Effector CD8-positive, alpha-beta T cell (primary cell): ENCODE results near the gene CARM1.

Source experiments
- DNase-seq: peaks from one replicate; lab custom pipeline; 2025; lab: John Stamatoyannopoulos, UW

Gene CARM1

DNA sequence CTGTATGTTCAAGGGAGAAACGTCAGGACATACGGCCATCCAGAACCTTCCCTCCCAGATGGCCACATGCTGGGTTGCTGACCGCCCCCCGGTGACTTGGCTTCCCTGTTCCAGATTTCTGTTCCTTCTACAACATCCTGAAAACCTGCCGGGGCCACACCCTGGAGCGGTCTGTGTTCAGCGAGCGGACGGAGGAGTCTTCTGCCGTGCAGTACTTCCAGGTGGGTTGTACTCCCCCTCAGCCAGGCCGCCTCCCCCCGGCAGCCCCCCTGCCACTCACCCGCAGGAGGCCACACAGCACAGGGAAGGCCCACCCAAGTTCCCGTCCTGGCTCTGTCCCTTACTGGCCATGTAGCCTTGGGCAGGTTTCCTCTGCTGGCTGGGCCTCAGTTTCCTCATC is 36.6 kb downstream of the CARM1 start:
- DNase-seq: no peak

DNA sequence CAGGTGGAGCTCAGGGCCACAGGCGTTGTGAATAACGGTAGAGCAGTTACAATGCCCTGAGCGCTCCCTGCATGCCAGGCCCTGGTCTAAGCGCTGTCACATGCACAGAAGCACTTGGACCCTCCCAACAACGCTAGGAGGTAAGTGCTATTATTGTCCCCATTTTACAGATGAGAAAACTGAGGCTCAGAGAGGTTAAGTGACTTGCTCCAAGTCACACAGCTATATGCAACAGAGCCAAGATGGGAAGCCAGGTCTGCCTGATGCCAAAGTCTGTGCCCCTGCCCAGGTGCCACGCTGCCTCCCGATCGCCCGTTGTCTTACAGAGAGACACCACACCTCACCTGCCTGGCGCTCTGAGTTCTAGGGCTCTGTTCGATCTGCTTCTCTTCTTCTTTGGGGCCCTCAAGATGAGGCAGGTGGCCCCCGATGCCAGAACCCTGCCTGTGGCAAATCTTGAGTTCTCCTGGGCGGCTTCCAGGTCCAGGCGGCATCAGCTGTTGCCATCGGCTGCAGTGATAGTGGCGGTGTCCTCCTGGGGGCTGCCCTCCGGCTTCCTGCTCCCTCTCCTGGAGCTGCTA is 37.1 kb downstream of the CARM1 start:
- DNase-seq: no peak

DNA sequence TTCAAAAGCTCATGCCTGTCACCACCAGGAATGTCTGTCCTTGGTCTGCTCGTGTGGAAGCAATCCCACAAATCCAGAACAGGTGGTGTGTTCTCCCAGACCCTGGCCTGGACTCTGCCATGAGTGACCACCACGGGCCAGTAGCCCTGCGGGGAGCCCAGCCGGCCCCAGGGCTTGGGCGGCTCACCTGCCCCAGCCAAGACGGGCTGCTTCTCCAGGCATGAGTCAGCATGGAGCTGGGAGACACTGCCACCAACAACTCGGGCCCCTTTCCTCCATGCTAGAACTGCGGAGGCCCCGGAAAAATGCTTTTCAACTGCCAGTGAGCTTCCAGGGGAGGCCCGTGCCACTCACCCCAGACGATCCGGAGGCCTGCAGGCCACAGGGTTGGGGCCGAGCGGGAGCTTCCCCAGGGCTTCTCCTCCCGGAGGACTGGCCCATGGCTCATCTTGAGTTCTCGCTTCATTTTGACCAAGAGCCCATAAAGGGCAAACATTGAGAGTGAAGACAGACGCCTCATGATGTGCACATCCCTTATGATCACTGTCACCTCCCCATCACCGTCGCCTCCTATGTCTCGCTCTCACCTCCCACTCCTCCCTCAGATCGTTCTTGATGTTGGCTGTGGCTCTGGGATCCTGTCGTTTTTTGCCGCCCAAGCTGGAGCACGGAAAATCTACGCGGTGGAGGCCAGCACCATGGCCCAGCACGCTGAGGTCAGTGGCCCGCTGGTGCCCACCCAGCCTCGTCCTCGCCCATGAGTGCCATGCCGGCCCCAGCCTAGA is 40.4 kb downstream of the CARM1 start:
- DNase-seq: no peak

DNA sequence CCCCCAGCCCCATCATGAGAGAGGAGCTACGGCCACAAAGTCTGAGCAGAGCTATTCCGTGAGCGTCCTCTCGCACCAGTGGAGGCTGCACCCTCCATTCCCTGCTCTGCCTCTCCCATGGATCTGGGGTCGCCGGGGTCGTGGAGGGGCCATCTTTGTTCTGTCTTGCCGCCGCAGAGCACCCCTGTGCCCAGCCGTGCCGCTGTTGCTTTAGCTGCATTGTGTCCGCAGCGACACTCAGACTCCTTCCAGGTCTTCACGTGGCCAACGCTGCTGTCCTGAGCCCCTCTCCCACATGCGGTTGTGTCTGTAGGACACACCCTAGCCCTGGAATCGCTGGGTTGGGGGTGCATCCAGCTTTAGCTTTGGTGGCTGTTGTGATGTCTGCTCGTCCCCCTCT is 41.3 kb downstream of the CARM1 start:
- no peak for DNase-seq

DNA sequence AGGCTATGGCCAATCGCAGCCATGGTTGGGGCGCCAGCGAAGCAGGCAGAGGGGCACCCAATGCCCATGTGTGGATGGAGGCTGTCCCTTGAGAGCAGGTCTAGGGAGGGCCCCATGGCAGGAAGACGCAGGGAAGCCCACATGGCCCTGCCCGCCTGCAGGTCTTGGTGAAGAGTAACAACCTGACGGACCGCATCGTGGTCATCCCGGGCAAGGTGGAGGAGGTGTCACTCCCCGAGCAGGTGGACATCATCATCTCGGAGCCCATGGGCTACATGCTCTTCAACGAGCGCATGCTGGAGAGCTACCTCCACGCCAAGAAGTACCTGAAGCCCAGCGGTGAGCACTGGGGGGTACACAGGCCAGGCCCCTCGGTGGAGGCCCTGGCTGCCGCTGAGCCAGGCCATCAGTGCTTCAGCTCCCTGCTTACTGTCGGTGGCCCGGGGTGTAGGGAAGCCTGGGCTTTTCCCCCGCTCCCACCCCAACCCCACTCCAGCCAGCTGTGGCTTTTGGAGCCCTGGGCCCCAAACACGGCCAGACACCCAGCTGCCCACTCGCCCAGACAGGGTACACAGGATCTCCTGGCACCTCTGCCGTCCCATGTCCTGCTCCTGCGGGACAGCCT is 42.5 kb downstream of the CARM1 start:
- no peak for DNase-seq

DNA sequence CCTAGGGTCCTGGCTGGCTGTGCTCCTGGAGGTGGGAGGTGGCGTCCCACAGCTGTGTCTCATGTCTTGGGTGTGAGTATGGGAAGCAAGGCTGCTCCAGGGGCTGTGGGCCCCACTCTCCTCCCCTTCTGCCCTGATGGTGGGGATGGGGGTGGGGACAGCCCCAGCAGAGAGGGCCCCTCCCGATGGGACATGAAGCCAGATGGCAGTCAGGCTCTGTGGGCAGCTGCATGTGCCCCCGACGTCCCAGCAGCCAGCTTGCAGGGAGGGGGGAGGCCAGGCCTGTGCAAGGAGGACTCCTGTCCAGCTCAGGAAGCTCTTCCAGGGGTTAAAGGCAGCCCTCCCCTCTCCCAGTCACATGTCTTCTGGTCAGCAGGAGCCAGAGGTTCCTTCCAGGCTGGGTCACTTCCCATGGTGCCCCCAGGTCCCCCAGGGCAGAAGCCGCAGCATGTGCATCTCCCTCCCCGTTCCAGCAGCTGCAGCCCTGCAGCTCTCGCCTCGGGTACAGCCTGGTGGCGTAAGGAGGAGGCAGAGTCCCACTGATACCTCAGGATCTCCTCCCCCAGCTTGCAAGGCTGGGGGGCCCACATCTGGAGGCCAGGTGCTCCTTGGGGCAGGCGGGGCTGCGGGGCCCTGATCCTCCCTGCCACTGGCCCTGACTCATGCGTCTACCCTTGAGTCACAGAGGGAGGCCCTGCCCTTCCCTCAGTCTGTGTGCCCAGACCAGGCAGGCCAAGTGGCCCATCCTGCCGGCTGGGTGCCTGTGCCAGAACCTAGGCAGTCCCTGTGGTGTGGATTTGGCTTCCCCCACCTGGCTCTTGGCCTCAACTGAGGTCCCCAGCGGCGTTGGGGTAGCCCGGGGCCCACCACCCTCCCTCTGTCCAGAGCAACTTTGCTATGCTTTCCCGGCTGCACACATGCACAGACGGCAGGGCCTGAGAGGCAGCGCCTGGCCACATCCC is 44.1 kb downstream of the CARM1 start:
- DNase-seq: no peak

DNA sequence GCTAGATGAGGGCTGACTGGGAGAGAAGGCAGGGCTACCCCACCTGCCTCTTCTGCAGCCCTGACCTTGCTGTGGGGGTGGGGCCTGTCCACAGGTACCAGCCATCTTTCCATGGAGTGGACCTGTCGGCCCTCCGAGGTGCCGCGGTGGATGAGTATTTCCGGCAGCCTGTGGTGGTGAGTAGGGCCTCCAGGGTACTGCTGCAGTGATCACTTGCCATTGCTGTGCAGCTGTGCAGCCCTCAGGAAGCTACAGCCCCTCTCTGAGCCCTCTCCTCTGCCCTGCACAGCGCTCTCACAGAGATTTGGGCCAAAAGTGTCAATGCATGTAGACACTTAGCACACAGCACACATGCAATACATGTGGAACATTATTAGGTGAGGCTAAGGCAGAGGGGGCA is 45.2 kb downstream of the CARM1 start:
- no peak for DNase-seq

DNA sequence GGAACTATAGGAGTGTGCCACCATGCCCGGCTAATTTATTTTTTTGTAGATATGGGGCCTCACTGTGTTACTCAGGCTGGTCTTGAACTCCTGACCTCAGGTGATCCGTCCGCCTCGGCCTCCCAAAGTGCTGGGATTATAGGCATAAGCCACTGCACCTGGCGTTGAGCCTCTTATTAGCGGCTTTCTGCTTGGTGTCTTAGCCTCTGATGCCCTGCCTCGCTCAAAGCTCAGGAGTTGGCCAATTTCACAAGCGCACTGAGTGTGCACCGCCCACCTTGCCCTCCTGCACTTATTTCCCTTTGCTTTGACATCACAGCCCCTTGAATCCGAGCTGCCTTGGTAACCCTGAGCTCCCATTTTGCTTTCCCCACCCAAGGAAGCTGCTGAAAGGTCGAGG is 47.0 kb downstream of the CARM1 start:
- DNase-seq: no peak

DNA sequence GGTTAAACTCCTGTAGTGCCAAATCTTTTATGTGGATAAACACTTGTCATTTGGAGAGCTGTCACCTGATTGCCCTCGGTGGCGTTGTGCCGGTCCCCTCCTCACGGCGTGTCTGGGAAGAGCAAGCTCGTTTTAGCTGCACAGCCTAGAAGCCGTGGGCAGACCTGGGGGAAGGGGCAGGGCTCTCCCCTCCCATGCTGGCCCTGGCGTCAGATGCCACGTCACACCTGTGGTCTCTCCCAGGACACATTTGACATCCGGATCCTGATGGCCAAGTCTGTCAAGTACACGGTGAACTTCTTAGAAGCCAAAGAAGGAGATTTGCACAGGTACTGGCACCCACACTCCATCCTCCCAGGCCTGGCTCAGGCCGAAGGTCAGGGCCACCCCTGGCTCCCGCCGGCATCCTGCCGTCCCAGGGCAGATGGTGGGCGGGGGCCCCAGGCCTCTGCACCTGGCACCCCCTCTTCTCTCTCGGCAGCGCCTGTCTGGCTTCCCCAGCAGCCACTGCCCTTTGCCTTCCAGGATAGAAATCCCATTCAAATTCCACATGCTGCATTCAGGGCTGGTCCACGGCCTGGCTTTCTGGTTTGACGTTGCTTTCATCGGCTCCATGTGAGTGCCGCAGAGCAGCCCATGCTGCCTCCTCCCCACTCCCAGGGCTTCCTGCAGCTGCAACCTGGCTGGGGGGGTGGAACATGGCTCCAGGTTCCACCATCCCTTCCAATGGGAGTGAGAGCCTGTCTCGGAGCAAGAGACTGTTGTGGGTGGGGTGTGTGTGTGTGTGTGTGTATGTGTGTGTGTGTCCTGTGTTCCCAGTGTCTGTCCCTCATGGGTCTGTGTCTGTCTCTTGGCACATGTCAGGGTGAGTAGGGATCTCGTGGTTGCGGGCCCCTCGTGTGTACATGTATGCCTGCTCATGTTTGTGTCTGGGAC is 48.3 kb downstream of the CARM1 start:
- DNase-seq: no peak

DNA sequence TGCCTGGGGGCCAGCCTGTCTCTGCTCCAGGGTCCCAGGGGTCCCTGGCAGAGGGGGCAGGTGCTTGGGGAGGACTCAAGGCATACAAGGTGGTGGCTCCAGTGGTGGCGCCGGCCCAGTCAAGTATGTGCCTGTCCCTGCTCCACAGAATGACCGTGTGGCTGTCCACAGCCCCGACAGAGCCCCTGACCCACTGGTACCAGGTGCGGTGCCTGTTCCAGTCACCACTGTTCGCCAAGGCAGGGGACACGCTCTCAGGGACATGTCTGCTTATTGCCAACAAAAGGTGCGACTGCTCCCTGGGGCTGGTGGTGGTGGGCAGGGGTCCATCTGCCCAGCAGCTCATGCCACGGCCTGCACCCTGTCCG is 48.9 kb downstream of the CARM1 start:
- DNase-seq: no peak

DNA sequence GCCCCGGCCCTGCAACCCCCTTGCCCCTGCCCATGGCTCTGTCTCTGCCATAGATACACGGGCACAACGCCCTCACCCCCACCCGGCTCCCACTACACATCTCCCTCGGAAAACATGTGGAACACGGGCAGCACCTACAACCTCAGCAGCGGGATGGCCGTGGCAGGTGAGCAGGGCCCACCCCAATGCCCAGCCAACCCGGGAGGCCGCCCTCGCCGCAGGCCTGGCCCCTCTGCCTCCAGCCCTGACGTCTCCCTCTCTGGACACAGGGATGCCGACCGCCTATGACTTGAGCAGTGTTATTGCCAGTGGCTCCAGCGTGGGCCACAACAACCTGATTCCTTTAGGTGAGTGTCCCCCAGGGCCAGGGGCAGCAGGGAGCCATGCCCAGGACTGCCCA is 49.4 kb downstream of the CARM1 start:
- no peak for DNase-seq

DNA sequence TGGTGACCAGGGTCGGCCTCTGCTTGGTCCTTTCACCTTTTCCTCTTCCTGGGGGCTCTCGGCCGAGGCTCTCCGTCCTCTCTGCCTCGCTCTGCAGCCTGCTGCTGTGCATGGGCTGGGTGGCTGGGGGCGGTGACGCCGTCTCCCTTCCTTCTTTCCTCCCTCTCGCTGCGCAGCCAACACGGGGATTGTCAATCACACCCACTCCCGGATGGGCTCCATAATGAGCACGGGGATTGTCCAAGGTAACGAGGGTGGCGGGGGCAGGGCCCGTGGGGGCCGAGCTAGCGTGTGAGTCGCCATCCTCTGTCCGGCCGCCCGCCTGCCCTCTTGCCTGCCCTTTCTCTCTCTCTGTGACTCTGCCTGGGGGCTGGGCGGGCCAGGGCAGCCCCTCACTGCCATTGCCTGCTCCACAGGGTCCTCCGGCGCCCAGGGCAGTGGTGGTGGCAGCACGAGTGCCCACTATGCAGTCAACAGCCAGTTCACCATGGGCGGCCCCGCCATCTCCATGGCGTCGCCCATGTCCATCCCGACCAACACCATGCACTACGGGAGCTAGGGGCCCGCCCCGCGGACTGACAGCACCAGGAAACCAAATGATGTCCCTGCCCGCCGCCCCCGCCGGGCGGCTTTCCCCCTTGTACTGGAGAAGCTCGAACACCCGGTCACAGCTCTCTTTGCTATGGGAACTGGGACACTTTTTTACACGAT is 50.0 kb downstream of the CARM1 start:
- DNase-seq: no peak

DNA sequence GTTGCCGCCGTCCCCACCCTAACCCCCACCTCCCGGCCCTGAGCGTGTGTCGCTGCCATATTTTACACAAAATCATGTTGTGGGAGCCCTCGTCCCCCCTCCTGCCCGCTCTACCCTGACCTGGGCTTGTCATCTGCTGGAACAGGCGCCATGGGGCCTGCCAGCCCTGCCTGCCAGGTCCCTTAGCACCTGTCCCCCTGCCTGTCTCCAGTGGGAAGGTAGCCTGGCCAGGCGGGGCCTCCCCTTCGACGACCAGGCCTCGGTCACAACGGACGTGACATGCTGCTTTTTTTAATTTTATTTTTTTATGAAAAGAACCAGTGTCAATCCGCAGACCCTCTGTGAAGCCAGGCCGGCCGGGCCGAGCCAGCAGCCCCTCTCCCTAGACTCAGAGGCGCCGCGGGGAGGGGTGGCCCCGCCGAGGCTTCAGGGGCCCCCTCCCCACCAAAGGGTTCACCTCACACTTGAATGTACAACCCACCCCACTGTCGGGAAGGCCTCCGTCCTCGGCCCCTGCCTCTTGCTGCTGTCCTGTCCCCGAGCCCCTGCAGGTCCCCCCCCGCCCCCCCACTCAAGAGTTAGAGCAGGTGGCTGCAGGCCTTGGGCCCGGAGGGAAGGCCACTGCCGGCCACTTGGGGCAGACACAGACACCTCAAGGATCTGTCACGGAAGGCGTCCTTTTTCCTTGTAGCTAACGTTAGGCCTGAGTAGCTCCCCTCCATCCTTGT is 50.7 kb downstream of the CARM1 start:
- no peak for DNase-seq

DNA sequence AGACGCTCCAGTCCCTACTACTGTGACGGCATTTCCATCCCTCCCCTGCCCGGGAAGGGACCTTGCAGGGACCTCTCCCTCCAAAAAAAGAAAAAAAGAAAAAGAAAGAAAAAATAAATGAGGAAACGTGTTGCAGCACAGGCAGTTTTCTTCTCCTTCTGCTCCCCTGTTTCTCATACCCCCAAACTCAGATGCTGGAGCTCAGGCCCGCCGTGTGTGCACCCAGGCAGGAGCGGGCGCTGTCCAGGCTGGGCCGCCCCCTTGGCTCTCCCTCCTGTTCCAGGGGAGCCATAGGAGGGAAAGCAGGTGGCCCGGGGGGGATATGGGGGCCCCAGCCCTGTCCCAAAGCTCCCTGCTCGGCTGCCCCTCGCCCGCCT is 51.3 kb downstream of the CARM1 start:
- DNase-seq: no peak

DNA sequence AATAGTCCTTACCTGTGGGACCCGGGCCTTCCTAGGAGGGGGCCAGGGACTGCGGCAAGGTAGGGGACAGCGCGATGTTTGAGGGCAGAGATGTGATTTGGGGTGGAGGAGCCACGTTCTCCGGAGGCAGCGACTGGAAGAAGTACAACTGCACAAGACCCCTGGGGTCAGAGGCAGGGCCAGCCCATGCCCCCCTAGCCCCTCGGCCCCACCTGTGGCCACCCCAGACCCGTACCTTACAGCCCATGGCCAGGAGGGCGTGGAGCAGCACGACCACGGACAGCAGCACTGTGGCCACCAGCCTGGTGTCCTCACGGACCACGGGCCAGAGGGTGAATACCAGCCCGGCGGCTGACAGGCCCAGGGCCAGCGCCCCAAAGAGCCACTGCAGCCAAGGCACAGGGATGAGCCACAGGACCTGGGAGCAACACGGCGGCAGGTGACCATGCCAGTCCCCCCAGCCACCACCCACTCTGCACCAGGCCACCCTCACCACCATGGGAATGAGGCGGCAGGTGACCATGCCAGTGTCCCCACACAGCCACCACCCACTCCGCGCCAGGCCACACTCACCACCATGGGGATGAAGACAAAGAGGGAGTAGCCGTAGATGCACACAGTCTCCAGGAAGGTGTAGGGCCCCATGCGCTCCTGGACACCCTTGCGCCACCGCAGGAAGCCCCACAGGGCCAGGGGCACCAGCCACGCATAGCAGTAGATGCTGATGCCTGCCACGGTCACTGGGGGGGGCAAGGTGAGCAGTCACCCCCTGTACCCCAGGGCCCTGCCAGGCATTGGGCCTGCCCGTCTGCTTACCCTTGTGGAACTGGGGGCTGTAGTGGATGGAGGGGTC is 52.1 kb downstream of the CARM1 start:
- no peak for DNase-seq

DNA sequence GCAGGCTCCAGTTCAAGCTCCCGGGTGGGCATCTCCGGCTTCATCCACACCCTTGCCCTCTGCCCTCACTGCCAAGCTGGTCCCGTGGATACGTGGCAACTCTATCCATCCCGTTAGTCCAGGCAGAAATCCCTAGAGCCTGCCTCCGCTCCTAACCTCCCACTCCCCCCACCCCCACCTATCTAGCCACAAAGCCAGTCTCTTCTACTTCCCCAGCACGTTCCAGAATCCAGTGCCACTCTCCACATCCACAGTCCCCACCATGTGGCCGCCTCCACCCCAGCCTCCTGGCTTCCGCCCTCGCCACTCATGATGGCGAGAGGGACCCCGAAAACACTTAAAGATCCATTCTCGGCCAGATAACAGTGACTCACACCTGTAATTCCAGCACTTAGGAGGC is 53.2 kb downstream of the CARM1 start:
- no peak for DNase-seq

DNA sequence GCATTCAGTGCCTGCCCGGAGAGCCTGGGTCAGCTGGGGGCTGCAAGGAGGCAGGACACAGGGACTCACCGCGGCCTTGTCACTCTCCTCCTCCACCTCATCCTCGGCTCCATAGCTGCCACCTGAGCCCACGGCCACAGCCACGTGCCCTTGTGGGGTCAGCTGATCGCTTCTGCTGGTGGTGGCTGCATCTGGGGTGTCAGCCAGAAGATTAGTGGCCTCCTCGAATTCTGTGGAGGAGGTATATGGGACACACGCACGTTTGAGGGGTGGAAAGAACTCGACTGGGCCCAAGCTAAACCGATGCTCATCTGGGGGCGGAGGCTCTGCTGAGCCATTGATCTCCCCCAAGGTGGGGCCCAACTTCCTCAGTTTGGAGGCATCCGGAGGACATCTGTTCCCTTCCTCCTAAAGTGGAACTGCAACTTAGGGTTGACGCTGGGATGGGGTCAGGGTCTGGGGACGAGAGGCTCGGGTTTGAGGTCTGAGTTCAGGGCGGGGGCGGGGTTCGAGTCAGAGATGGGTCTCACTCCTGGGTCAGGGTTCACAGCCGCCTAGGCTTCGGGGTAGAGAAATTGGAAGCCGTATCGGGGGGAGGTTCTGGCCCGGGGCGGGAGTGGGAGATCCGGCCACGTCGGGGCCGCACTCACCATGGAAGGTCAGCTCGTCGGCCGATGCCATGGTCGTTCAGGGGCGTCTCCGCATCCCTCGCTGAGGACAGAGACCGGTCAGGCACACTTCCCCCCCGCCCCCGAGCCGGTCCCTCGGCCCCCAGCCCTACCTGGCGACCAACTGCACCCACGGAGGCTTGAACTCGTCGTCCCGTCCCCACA is 56.6 kb downstream of the CARM1 start:
- no peak for DNase-seq
